Sigmoid colon (tissue), 4 donors: ENCODE results near the gene RASSF8.

Source experiments
- CTCF ChIP-seq, 4 experiments: fragments of 450-650 bp in 3 of 4; fragments of 200-600 bp in 1 of 4; IDR thresholded peaks; one replicate each; pipeline ENCODE4 v1.5.1; 2016 to 2019; ENCODE audit warnings: antibody characterized with exemption in 4 of 4, mild to moderate bottlenecking in 3 of 4, moderate library complexity in 2 of 4
- EP300 ChIP-seq, 4 donors: sonication (generic); formaldehyde crosslinking; IDR thresholded peaks; one replicate each; pipeline ENCODE4 v1.6.1; 2017; ENCODE audit warnings: antibody characterized with exemption in 4 of 4
- POLR2A ChIP-seq, 2 donors: fragments of 450-650 bp; IDR thresholded peaks; one replicate each; pipeline ENCODE4 v1.6.1; 2016; ENCODE audit warnings: antibody characterized with exemption in 2 of 2, mild to moderate bottlenecking in 2 of 2, moderate library complexity in 2 of 2
- POLR2AphosphoS5 ChIP-seq, 4 donors: sonication (generic); formaldehyde crosslinking; IDR thresholded peaks; one replicate each; pipeline ENCODE4 v1.6.1; 2017; ENCODE audit warnings: antibody characterized with exemption in 4 of 4

DNA sequence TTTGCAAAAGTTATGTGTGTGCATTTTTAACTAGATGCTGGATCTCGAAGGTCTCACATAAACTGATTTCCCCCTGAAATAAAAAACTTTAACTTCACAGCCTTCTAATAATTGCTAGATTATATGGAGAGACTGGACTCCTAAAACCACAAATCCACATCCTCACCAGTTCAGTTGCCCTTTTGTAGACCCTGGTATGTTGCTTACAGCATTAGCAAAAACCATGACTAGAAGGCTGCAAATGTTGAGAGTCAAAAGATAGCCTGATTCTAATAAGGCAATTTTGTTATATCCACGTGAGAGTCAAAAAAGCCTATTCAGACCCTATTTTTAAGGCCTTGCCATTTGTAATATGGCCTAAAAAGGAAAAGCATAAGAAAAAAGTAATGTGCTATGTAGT lies 37.4 kb downstream of the RASSF8 start:
- TF ChIP-seq CTCF (IDR thresholded peaks at IDR 0.05), result no peak
- no peak for TF ChIP-seq POLR2AphosphoS5 (IDR thresholded peaks at IDR 0.05)
- TF ChIP-seq POLR2A (IDR thresholded peaks at IDR 0.05), result no peak
- TF ChIP-seq EP300 (IDR thresholded peaks at IDR 0.05), result no peak
